Mesenchymal stem cell (in vitro differentiated cells and primary cell): Measurements from ENCODE around the gene HOXD4.
A peak's percentile ranks its signal among the peaks of the same experiment; 100 is the strongest.

Experiments
- DNase-seq: peaks from one replicate; pipeline ENCODE4 v3.0.0-alpha.2; 2013
- H2AFZ ChIP-seq: one replicate; pipeline ENCODE4 v1.6.1; 2013; ENCODE audit warnings: low read depth, mild to moderate bottlenecking, control low read depth, inconsistent platforms, low read length, moderate library complexity
- H2AK5ac ChIP-seq: 2 replicates; pipeline ENCODE4 v1.6.1; 2013; ENCODE audit warnings: low read length, moderate library complexity, mild to moderate bottlenecking, inconsistent platforms; ENCODE audit not compliant: severe bottlenecking
- H2BK120ac ChIP-seq: one replicate; pipeline ENCODE4 v1.6.1; 2013; ENCODE audit warnings: low read depth, mild to moderate bottlenecking, inconsistent platforms, low read length, moderate library complexity
- H2BK12ac ChIP-seq, 2 experiments: one replicate each; pipeline ENCODE4 v1.6.1; 2013; ENCODE audit warnings: inconsistent platforms in 2 of 2, low read length in 2 of 2, mild to moderate bottlenecking in 2 of 2, moderate library complexity in 2 of 2, control low read depth in 1 of 2
- H2BK15ac ChIP-seq: one replicate; pipeline ENCODE4 v1.6.1; 2013; ENCODE audit warnings: mild to moderate bottlenecking, low read depth, inconsistent platforms; ENCODE audit not compliant: poor library complexity, severe bottlenecking
- H2BK5ac ChIP-seq: 2 replicates; pipeline ENCODE4 v1.6.1; 2013; ENCODE audit warnings: low read depth, mild to moderate bottlenecking, low read length, control low read depth, inconsistent platforms; ENCODE audit not compliant: poor library complexity, severe bottlenecking
- H3K14ac ChIP-seq, 2 experiments: one replicate each; pipeline ENCODE4 v1.6.1; 2013; ENCODE audit warnings: inconsistent platforms in 2 of 2, low read length in 2 of 2, control low read depth in 1 of 2, mild to moderate bottlenecking in 1 of 2, moderate library complexity in 1 of 2
- H3K18ac ChIP-seq, 2 experiments: one replicate each; pipeline ENCODE4 v1.6.1; 2013; ENCODE audit warnings: inconsistent platforms in 2 of 2, low read length in 2 of 2, control low read depth in 1 of 2, low read depth in 1 of 2, mild to moderate bottlenecking in 1 of 2
- H3K23ac ChIP-seq, 2 experiments: one replicate each; pipeline ENCODE4 v1.6.1; 2013; ENCODE audit warnings: inconsistent platforms in 2 of 2, low read length in 2 of 2, mild to moderate bottlenecking in 2 of 2, moderate library complexity in 2 of 2, control low read depth in 1 of 2
- H3K27ac ChIP-seq: 2 replicates; pipeline ENCODE4 v1.5.1; 2013; ENCODE audit warnings: mild to moderate bottlenecking, moderate library complexity, low read length, control low read depth, inconsistent platforms; ENCODE audit not compliant: poor library complexity, severe bottlenecking
- H3K27me3 ChIP-seq, 2 experiments: 2 replicates each; pipeline versions ENCODE4 v1.6.1 to v1.7.0; 2013; ENCODE audit warnings: low read length in 2 of 2, mild to moderate bottlenecking in 2 of 2, moderate library complexity in 2 of 2, control low read depth in 1 of 2, inconsistent platforms in 1 of 2; ENCODE audit not compliant: control insufficient read depth in 1 of 2, insufficient read depth in 1 of 2
- H3K36me3 ChIP-seq, 2 experiments: 2 replicates each; pipeline versions ENCODE4 v1.6.1 to v1.7.0; 2013; ENCODE audit warnings: low read length in 2 of 2, control low read depth in 1 of 2, inconsistent platforms in 1 of 2, low read depth in 1 of 2, mild to moderate bottlenecking in 1 of 2; ENCODE audit not compliant: insufficient read depth in 2 of 2, control insufficient read depth in 1 of 2
- H3K4ac ChIP-seq, 2 experiments: one replicate each; pipeline ENCODE4 v1.6.1; 2013; ENCODE audit warnings: inconsistent platforms in 2 of 2, low read length in 2 of 2, mild to moderate bottlenecking in 2 of 2, moderate library complexity in 2 of 2, control low read depth in 1 of 2, low read depth in 1 of 2
- H3K4me1 ChIP-seq: 2 replicates; pipeline ENCODE4 v1.6.1; 2013; ENCODE audit warnings: low read depth, low read length, control low read depth; ENCODE audit not compliant: control insufficient read depth, insufficient read depth
- H3K4me2 ChIP-seq: 2 replicates; pipeline ENCODE4 v1.6.1; 2013; ENCODE audit warnings: low read length, mild to moderate bottlenecking, inconsistent platforms; ENCODE audit not compliant: poor library complexity, severe bottlenecking
- H3K4me3 ChIP-seq, 2 experiments: 2 replicates each; pipeline versions ENCODE4 v1.5.1 to v1.7.0; 2013; ENCODE audit warnings: low read length in 2 of 2, mild to moderate bottlenecking in 2 of 2, control low read depth in 1 of 2, low read depth in 1 of 2; ENCODE audit not compliant: insufficient read depth in 1 of 2
- H3K79me1 ChIP-seq: replicated peaks from 2 replicates; pipeline ENCODE4 v1.6.1; 2013; ENCODE audit warnings: mild to moderate bottlenecking, control low read depth, low read length, inconsistent platforms; ENCODE audit not compliant: poor library complexity, severe bottlenecking
- H3K9ac ChIP-seq: 2 replicates; pipeline ENCODE4 v1.7.0; 2013; ENCODE audit warnings: mild to moderate bottlenecking, low read length, moderate library complexity
- H3K9me3 ChIP-seq: 2 replicates; pipeline ENCODE4 v1.7.0; 2013; ENCODE audit warnings: mild to moderate bottlenecking, low read length; ENCODE audit not compliant: control insufficient read depth
- H4K8ac ChIP-seq: one replicate; pipeline ENCODE4 v1.6.1; 2013; ENCODE audit warnings: inconsistent platforms, mild to moderate bottlenecking, low read length, moderate library complexity
- H4K91ac ChIP-seq: one replicate; pipeline ENCODE4 v1.6.1; 2013; ENCODE audit warnings: mild to moderate bottlenecking, low read length, inconsistent platforms
- WGBS: methylation state at CpG from one replicate; pipeline ENCODE4 v1.1.7; 2013; ENCODE audit warnings: mixed read lengths; 5-methylcytosine and 5-hydroxymethylcytosine counted together

Gene HOXD4

GRCh38 chr2:176178038-176178756 lies 26.8 kb downstream of the HOXD4 start:
- Histone ChIP-seq H4K8ac (no peak overlapping the region), H2BK12ac (no peak overlapping the region), H3K18ac (no peak overlapping the region), H3K27ac (no peak overlapping the region), H3K14ac (no peak overlapping the region), H3K79me1 (no peaks in the 10 kb centered on the region), H3K9ac (peak overlapping the region; percentile 78), H2BK15ac (no peak overlapping the region), H2AFZ (peak overlapping the region; percentile 19), H3K4me1 (peaks cover 22% of the 10 kb centered on the region), H3K4me3 (peak overlapping the region; percentile 32 to 83), H2BK5ac (no peak overlapping the region), H3K36me3 (peaks cover 0 to 2% of the 10 kb centered on the region in 2 experiments), H2AK5ac (no peak overlapping the region), H3K23ac (no peak overlapping the region), H3K9me3 (no peaks in the 10 kb centered on the region), H3K4ac (no peak overlapping the region), H2BK120ac (no peak overlapping the region), H3K27me3 (peaks cover 25 to 82% of the 10 kb centered on the region in 2 experiments), H3K4me2 (peak overlapping the region; percentile 80), H4K91ac (peak overlapping the region; percentile 44)
- DNase-seq: no peak
- 1% methylated on average over 68 of the region's 68 CpGs for WGBS

GRCh38 chr2:176178757-176179295 lies 27.5 kb downstream of the HOXD4 start:
- WGBS: 25% methylated on average over 4 of the region's 7 CpGs

GRCh38 chr2:176181551-176181950 lies 30.2 kb downstream of the HOXD4 start:
- H3K4me1 ChIP-seq: peaks cover 11% of the 10 kb centered on the region
- H3K9ac ChIP-seq: no peak overlapping the region
- no peak overlapping the region for H3K14ac ChIP-seq
- no peak overlapping the region for H2BK12ac ChIP-seq
- no peak overlapping the region for H2BK15ac ChIP-seq
- H2BK120ac ChIP-seq: no peak overlapping the region
- no peak overlapping the region for H4K8ac ChIP-seq
- no peak overlapping the region for H2AK5ac ChIP-seq
- H3K4me2 ChIP-seq: no peak overlapping the region
- no peak overlapping the region for H2BK5ac ChIP-seq
- H3K36me3 ChIP-seq: peaks cover 0 to 2% of the 10 kb centered on the region in 2 experiments
- H4K91ac ChIP-seq: no peak overlapping the region
- H2AFZ ChIP-seq: no peak overlapping the region
- H3K23ac ChIP-seq: no peak overlapping the region
- DNase-seq: no peak
- H3K4me3 ChIP-seq: no peak overlapping the region
- H3K79me1 ChIP-seq: no peaks in the 10 kb centered on the region
- H3K18ac ChIP-seq: no peak overlapping the region
- H3K27me3 ChIP-seq: peaks cover 23 to 80% of the 10 kb centered on the region in 2 experiments
- 71% methylated on average over 1 of the region's 3 CpGs for WGBS
- no peak overlapping the region for H3K27ac ChIP-seq
- no peaks in the 10 kb centered on the region for H3K9me3 ChIP-seq
- no peak overlapping the region for H3K4ac ChIP-seq

More at GRCh38 chr2:176178757-176179295, 27.5 kb downstream of the HOXD4 start:
- Histone ChIP-seq H4K8ac (no peak overlapping the region), H3K27me3 (peaks cover 25 to 84% of the 10 kb centered on the region in 2 experiments), H3K36me3 (peaks cover 0 to 2% of the 10 kb centered on the region in 2 experiments), H2BK12ac (no peak overlapping the region), H3K79me1 (no peaks in the 10 kb centered on the region), H3K4ac (no peak overlapping the region), H3K27ac (no peak overlapping the region), H2AK5ac (no peak overlapping the region), H3K9ac (peak overlapping the region; percentile 78), H3K18ac (no peak overlapping the region), H3K4me3 (peak overlapping the region; percentile 32 to 83), H3K4me2 (peak overlapping the region; percentile 80), H3K23ac (no peak overlapping the region), H3K14ac (no peak overlapping the region), H3K4me1 (peaks cover 22% of the 10 kb centered on the region), H2BK15ac (no peak overlapping the region), H4K91ac (no peak overlapping the region), H2AFZ (no peak overlapping the region), H2BK5ac (no peak overlapping the region), H3K9me3 (no peaks in the 10 kb centered on the region), H2BK120ac (no peak overlapping the region)
- DNase-seq: no peak

- H2BK15ac ChIP-seq: no peak overlapping the region
- no peaks in the 10 kb centered on the region for H3K79me1 ChIP-seq
- no peak overlapping the region for H4K91ac ChIP-seq
- no peak overlapping the region for H3K14ac ChIP-seq
- H3K23ac ChIP-seq: no peak overlapping the region
- no peak overlapping the region for H3K4me2 ChIP-seq
- no peak overlapping the region for H2BK12ac ChIP-seq
- peaks cover 0 to 2% of the 10 kb centered on the region in 2 experiments for H3K36me3 ChIP-seq
- no peak for DNase-seq
- no peak overlapping the region for H2AK5ac ChIP-seq
- H3K27me3 ChIP-seq: peaks cover 19 to 77% of the 10 kb centered on the region in 2 experiments
- no peak overlapping the region for H3K9ac ChIP-seq
- H3K4me3 ChIP-seq: no peak overlapping the region
- WGBS: 71% methylated on average over 3 of the region's 3 CpGs
- H3K18ac ChIP-seq: no peak overlapping the region
- no peak overlapping the region for H2BK120ac ChIP-seq
- no peak overlapping the region for H2AFZ ChIP-seq
- H2BK5ac ChIP-seq: no peak overlapping the region
- H3K9me3 ChIP-seq: no peaks in the 10 kb centered on the region
- H3K4ac ChIP-seq: no peak overlapping the region
- no peak overlapping the region for H4K8ac ChIP-seq
- H3K27ac ChIP-seq: no peak overlapping the region
- H3K4me1 ChIP-seq: peaks cover 10% of the 10 kb centered on the region
Observed at GRCh38 chr2:176182671-176183070, 31.3 kb downstream of the HOXD4 start.
